ENCODE measurements around the gene FKBP11.
"Not testable (repeated sequence)": the region's sequence is repeated elsewhere in the genome, so short reads cannot be mapped to it uniquely, and the experiment has no call there.

The FKBP11 gene

GRCh38 chr12:48954841-48955501 lies 29.7 kb upstream of the FKBP11 start:
- DNase-seq (ENCODE audit: low read depth): no peak

GRCh38 chr12:48954061-48954460 lies 28.8 kb upstream of the FKBP11 start:
- DNase-seq (ENCODE audit: low read depth): no peak

GRCh38 chr12:48952691-48953090 lies 27.4 kb upstream of the FKBP11 start:
- no peak for DNase-seq (ENCODE audit: low read depth)

- DNase-seq (ENCODE audit: low read depth): no peak
These were observed 22.4 kb upstream of the FKBP11 start for GRCh38 chr12:48947727-48948126.

GRCh38 chr12:48946943-48947342 lies 21.7 kb upstream of the FKBP11 start:
- no peak for DNase-seq (ENCODE audit: low read depth)

GRCh38 chr12:48946205-48946604 lies 20.9 kb upstream of the FKBP11 start:
- DNase-seq (ENCODE audit: low read depth): no peak

GRCh38 chr12:48943221-48943620 lies 17.9 kb upstream of the FKBP11 start:
- DNase-seq (ENCODE audit: low read depth): no peak

GRCh38 chr12:48940181-48940580 lies 14.9 kb upstream of the FKBP11 start:
- no peak for DNase-seq (ENCODE audit: low read depth)

GRCh38 chr12:48938805-48939204 lies 13.5 kb upstream of the FKBP11 start:
- DNase-seq (ENCODE audit: low read depth): no peak

- no peak for DNase-seq (ENCODE audit: low read depth)
These were observed 11.9 kb upstream of the FKBP11 start for GRCh38 chr12:48937170-48937569.

- DNase-seq (ENCODE audit: low read depth): no peak
These were observed 11.2 kb upstream of the FKBP11 start for GRCh38 chr12:48936379-48936979.

- no peak for DNase-seq (ENCODE audit: low read depth)
These were observed 9.0 kb upstream of the FKBP11 start for GRCh38 chr12:48934312-48934706.

GRCh38 chr12:48933664-48934311 lies 8.5 kb upstream of the FKBP11 start:
- no peak for DNase-seq (ENCODE audit: low read depth)

- DNase-seq (ENCODE audit: low read depth): no peak
These were observed 7.6 kb upstream of the FKBP11 start for GRCh38 chr12:48932878-48933277.

- DNase-seq (ENCODE audit: low read depth): no peak
These were observed 5.2 kb upstream of the FKBP11 start for GRCh38 chr12:48930475-48930874.

- no peak for DNase-seq (ENCODE audit: low read depth)
These were observed 4.3 kb upstream of the FKBP11 start for GRCh38 chr12:48929551-48929950.

- no peak for DNase-seq (ENCODE audit: low read depth)
These were observed 2.0 kb upstream of the FKBP11 start for GRCh38 chr12:48927261-48927660.

GRCh38 chr12:48924617-48925303 lies 532 bp downstream of the FKBP11 start:
- no peak for DNase-seq (ENCODE audit: low read depth)

GRCh38 chr12:48923117-48923516 lies 2.2 kb downstream of the FKBP11 start:
- DNase-seq (ENCODE audit: low read depth): no peak

GRCh38 chr12:48917857-48918537 lies 7.3 kb downstream of the FKBP11 start:
- DNase-seq (ENCODE audit: low read depth): no peak

- DNase-seq (ENCODE audit: low read depth): no peak
These were observed 15.1 kb downstream of the FKBP11 start for GRCh38 chr12:48910196-48910595.

- not testable (repeated sequence) for DNase-seq (ENCODE audit: low read depth)
These were observed 15.6 kb downstream of the FKBP11 start for GRCh38 chr12:48909698-48910097.
